HCT116 (cell line): ENCODE measurements around the gene CPEB2.

Source experiments
- EGR1 ChIP-seq: IDR thresholded peaks from 2 replicates; pipeline ENCODE4 v1.6.1; 2012; ENCODE audit warnings: low read depth
- EZH2 ChIP-seq: fragments of 200-600 bp; sonication (generic); IDR thresholded peaks from 2 replicates; pipeline ENCODE4 v1.6.1; 2017; ENCODE audit warnings: antibody characterized with exemption, mixed run types
- EZH2phosphoT487 ChIP-seq: fragments of 200-600 bp; IDR thresholded peaks from 2 replicates; pipeline ENCODE4 v1.6.1; 2018; ENCODE audit warnings: antibody characterized with exemption, borderline replicate concordance
- FOSL1 ChIP-seq: IDR thresholded peaks from 2 replicates; pipeline ENCODE4 v1.6.1; 2012; ENCODE audit warnings: low read depth
- JUND ChIP-seq: IDR thresholded peaks from 2 replicates; pipeline ENCODE4 v1.6.1; 2012
- POLR2A ChIP-seq: IDR thresholded peaks from 2 replicates; pipeline ENCODE4 v1.7.0; 2011; ENCODE audit warnings: borderline replicate concordance; ENCODE audit not compliant: insufficient read depth, insufficient read length; ENCODE audit errors: extremely low read depth
- POLR2AphosphoS5 ChIP-seq: IDR thresholded peaks from 2 replicates; pipeline ENCODE4 v1.6.1; 2011; ENCODE audit warnings: mild to moderate bottlenecking, low read depth, low read length, moderate library complexity
- SIN3A ChIP-seq: IDR thresholded peaks from 2 replicates; pipeline ENCODE4 v1.6.1; 2012; ENCODE audit warnings: low read depth
- SP1 ChIP-seq: IDR thresholded peaks from 2 replicates; pipeline ENCODE4 v1.6.1; 2012; ENCODE audit warnings: low read depth
- ZFX ChIP-seq: fragments of 450-650 bp; IDR thresholded peaks from 2 replicates; pipeline ENCODE4 v1.6.1; 2017
- ZNF274 ChIP-seq: fragments of 200-500 bp; sonication (Bioruptor generic); IDR thresholded peaks from 2 replicates; pipeline ENCODE4 v1.6.1; 2014; ENCODE audit warnings: mild to moderate bottlenecking, low read depth, low read length, inconsistent platforms
- TF ChIP-seq, protein P1 (sequence below), 3 experiments: fragments of 200-600 bp in 1 of 3; sonication (generic) in 1 of 3; IDR thresholded peaks in 2 of 3; conservative IDR thresholded peaks in 1 of 3; 2 replicates each; pipeline ENCODE4 v1.5.1; 2012 to 2017; ENCODE audit warnings: low read depth in 2 of 3, low read length in 2 of 3, antibody characterized with exemption in 1 of 3, borderline replicate concordance in 1 of 3, control low read depth in 1 of 3, mild to moderate bottlenecking in 1 of 3, mixed read lengths in 1 of 3, mixed run types in 1 of 3, moderate library complexity in 1 of 3; ENCODE audit not compliant: insufficient read depth in 1 of 3
- TF ChIP-seq, protein P2 (sequence below): IDR thresholded peaks from 2 replicates; pipeline ENCODE4 v1.6.1; 2012

DNA sequence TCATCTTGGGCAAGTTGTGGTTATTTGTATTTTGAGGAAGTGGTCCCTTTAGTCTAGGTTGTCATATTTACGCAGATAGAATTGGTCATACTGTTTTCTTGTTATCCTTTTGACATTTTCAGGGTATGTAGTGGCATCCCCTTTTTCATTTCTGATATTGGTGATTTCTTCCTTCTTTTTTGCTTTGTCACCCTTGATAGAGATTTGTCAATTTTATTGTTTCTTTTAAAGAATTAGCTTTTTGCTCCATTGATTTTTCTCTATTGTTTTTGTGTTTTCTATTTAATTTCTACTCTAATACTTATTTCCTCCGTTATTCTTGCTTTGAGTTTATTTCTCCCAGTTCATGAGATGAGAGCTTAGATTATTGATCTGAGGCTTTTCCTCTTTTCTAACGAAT is 87.7 kb downstream of the CPEB2 start:
- TF ChIP-seq, protein P1, sequence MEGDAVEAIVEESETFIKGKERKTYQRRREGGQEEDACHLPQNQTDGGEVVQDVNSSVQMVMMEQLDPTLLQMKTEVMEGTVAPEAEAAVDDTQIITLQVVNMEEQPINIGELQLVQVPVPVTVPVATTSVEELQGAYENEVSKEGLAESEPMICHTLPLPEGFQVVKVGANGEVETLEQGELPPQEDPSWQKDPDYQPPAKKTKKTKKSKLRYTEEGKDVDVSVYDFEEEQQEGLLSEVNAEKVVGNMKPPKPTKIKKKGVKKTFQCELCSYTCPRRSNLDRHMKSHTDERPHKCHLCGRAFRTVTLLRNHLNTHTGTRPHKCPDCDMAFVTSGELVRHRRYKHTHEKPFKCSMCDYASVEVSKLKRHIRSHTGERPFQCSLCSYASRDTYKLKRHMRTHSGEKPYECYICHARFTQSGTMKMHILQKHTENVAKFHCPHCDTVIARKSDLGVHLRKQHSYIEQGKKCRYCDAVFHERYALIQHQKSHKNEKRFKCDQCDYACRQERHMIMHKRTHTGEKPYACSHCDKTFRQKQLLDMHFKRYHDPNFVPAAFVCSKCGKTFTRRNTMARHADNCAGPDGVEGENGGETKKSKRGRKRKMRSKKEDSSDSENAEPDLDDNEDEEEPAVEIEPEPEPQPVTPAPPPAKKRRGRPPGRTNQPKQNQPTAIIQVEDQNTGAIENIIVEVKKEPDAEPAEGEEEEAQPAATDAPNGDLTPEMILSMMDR (IDR thresholded peaks at IDR 0.05 in 2 of 3, conservative IDR thresholded peaks at IDR 0.05 in 1 of 3; ENCODE audit: borderline replicate concordance in 1 of 3, insufficient read depth in 1 of 3, low read depth in 2 of 3, low read length in 2 of 3): no peak
- TF ChIP-seq EGR1: no peak
- no peak for TF ChIP-seq EZH2phosphoT487
- TF ChIP-seq SP1: no peak
- TF ChIP-seq, protein P2, sequence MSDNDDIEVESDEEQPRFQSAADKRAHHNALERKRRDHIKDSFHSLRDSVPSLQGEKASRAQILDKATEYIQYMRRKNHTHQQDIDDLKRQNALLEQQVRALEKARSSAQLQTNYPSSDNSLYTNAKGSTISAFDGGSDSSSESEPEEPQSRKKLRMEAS: no peak
- no peak for TF ChIP-seq POLR2A
- TF ChIP-seq EZH2: no peak
- TF ChIP-seq POLR2AphosphoS5: no peak
- TF ChIP-seq SIN3A: no peak
- no peak for TF ChIP-seq ZFX
- no peak for TF ChIP-seq JUND
- TF ChIP-seq ZNF274: no peak
- TF ChIP-seq FOSL1: no peak
